HG03571 (cell line): ENCODE results near the gene ISM1.

Experiments
- ATAC-seq: cut with Tn5 transposase; IDR thresholded peaks from one replicate; pipeline ENCODE4 v1.9.1; 2021; ENCODE audit not compliant: unreplicated experiment

The ISM1 gene

DNA sequence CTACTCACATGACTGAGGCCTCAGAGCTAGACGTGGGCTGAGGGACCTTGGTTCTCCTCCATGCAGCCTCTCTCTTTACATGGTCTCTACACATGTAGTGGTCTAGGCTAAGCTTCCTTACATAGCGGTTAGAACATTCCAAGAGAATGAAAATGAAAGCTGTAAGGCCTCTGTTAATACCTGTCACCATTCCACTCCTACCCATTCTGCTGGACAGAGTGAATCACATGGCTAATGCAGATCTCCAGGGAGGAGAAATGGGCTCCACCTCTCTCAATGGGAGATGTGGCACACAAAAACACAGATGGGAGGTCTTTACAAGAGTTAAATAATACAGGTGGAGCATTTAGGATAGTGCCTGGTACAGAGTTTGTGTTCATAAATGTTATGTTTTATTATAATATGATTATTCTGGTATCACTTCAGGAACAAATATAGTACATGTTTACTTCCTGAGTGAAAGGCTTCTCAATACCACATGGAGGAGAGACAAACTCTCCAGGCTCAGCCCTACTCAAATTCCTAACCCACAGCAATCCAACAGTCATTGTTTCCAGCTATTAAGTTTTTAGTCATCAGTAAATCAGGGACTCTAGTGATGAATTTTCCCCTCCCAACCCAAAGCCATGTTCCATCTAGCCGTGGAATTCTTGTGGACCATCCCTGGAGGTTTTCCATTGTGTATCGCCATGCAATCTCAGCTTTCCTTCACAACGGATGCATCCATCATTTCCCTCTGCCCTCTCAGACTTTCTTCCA, 57.9 kb downstream of the ISM1 start:
- ATAC-seq, result no peak

DNA sequence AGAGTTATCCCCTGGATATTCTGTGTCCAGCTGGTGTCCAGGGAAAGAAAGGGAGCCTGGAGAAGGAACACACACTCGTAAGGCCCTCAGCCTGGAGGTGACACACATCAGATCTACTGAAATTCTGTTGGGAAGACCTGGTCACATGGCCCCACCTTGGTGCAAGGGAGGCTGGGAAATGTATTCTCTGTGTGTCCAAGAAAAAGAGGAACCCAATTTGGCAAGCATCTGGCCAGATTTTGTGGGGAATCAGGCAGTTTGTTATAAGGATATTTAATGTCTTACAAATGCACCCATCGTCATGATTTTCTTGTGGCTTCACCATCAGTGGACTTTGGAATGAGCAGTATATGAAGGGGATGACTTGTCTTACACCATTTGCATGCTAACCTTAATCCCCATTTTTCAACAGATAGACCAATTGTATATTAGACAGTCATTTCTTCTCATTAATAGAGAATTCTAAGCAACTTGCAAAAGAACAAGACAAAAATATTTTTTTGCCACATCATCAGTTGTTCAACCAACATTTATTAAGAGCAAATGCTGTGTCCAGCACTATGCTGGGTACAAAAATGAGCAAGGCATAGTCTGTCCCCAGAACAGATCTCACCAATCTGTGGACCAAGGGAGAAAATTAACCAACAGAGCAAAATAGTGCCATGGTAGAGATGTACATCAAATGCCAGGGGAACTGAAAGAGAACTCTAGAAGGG, 59.7 kb downstream of the ISM1 start:
- ATAC-seq, result no peak

DNA sequence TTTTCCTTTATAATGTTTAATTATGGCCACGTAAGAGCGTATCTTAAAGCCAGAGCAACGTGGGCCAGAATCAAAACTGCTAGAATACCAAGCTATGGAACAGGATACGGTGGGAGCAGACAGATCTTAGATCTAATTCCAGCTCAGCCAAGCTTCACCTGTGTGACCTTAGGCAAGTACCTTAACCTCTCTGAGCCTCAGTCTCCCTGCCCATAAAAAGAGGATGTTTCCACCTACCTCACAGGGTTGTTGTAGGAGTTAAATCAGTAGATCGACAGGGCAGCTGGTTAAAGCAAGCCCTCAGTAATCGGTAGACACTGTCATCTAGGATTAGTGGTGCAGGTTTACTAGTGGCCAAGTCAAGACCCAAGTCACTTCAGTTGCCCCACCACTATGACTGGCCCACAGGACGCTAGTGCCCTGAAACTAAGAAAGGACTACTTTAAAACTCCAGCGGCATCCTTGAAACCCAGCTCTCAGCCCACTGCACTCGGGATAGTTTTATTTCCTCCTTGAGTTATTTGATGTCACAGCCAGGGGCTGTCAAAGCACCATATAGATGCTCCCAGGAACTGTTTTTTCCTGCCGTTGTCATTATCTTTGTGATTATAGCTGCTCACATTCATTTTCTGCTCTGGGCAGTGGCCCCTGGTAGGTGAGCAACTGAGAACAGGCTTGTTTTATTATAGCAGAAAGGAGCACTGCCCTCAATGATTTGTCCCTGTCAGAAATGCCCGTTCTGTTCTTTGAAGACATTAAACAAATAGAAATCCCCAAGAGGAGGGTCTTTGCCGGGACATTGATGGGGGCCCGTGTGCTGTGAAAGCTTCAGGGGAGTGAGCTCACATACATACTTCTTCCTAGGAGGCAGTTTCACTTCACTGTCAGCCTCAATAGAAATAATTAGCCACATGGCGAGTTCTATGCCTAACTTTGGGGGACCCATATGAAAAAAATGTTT, 63.1 kb downstream of the ISM1 start:
- no peak for ATAC-seq

DNA sequence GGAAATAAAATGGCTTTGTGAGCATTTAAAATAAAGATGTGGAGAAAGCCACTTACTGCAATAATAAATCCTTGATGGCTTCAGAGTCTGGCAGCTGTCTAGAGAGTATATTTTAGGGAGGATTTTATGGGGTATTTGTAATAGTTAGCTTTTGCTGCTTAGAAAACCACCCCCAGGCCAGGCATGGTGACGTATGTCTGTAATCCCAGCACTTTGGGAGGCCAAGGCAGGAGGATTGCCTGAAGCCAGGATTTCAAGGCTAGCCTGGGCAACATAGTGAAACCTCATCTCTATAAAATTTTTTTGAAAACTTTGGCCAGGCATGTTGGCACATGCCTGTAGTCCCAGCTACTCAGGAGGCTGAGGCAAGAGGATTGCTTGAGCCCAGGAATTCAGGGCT, 63.8 kb downstream of the ISM1 start:
- no peak for ATAC-seq

DNA sequence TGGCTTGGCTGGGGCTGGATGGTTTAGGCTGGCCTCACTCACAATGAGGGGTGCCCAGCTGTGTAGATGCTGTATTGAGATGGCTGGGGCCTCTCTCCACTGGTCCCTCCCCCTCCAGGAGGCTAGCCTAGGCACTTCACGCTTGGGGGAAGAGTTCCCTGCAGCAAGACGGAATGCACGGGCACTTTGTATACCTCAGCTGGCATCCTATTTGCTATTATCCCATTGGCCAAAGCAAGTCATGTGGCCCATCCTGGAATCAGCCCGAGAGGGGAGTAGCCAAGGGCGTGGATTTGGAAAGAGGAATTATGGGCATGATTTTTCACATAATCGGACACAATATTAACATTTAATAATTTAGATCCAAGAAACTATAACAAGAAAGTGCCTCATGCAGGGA, 64.3 kb downstream of the ISM1 start:
- no peak for ATAC-seq

DNA sequence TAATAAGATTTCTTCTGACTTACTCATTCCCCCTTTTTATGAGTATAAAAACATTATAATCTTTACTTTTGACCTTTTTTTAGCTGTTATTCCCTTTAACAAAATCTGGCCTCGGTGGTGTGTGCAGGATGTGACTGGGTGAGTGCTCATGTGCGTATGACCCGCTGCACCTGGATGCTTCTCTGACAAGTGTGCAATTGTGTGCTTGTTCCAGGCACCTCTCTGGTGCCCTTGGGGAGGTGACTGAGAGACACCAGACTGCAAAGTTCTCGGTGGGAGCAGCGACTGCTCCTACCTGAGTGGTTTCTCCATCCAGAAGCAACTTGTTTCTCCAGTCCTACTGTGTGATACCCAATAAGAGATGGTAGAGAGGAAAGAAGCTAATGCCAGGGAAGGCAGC, 65.0 kb downstream of the ISM1 start:
- no peak for ATAC-seq

DNA sequence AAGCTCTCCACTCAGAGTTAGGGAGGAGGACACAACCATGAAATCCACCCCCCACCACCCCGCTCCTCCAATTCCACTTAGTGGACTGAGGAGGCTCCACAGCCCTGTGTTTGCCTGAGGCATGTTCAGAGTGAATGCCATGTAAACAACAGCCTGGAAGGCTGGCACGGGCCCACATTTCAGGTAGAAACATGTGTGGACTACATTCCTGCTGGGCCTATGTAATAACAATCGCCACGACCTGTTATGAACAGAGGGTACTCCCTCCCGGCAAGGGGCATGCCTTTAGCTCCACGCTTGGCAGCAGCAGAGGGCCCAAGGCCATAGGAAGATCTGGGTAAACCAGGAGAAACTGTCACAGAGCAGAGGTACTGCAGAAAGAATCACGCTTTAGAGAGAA, 65.5 kb downstream of the ISM1 start:
- no peak for ATAC-seq

DNA sequence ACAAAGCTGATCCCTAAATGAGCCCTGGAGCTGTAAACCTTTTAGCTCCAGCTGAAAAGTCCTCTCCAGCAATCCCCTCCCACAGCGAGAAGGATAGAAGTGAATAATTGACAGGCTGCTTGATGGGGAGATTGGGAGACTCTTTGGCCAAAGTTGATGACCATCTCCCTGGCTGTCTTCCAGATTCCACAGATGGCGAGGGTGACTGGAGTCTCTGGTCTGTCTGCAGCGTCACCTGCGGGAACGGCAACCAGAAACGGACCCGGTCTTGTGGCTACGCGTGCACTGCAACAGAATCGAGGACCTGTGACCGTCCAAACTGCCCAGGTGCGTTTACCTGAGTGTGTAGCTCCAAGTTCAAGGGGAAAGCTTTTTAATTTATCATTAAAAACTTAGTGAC, 67.3 kb downstream of the ISM1 start:
- no peak for ATAC-seq

DNA sequence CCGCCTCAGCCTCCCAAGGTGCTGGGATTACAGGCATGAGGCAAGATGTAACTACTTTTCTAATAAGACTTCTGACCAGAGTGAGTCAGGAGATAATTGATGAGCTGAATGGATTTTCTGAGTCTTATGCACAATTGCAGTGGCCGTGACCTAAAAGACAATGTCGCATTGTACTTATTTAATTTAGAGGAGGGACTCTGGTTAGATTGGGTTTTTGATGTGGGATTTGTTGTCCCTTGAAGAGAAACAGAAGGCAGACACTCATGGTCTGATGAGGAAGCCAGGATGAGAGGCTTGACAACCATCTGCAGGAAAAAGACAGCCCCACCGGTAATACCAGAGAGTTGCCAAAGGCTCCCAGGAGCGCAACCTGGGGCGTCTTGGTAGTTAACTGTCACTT, 68.0 kb downstream of the ISM1 start:
- no peak for ATAC-seq

DNA sequence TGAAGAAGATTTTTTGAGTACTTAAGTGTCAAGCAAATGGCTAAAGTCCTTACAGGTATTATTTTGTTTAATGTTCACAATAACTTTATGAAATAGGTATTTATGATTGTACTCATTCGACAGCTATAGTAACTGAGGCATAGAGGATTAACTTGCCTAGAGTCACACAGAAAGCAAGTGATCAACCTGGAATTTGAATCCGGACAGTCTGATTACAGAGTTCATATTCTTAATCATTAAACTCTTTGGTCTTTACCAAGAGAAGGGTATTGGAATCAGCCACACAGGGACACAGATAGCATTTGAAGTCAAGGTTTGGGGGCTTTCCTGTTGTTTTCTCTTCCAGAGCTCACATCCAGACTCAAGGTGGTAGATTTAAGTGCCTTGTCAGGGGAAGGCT, 69.7 kb downstream of the ISM1 start:
- ATAC-seq, result no peak

DNA sequence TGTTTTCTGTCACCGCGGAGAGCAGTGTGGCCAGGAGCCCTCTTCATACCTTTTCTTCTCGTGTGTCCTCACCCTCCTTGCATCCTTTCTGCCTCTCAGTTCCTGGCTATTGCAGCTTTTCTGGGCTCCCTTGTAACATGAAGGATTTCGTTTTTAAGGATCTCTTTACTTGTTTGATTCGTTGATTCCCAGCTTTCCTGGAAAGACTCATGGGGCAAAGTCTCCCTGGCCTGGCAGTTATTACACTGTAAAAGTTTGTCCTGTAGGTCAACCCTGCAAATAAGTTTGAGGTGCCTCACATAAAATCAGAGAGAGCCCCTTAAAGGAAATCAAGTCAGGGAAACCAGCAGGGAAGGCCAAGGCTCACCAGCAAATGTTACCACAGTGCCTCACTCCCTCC, 70.1 kb downstream of the ISM1 start:
- ATAC-seq, result no peak

DNA sequence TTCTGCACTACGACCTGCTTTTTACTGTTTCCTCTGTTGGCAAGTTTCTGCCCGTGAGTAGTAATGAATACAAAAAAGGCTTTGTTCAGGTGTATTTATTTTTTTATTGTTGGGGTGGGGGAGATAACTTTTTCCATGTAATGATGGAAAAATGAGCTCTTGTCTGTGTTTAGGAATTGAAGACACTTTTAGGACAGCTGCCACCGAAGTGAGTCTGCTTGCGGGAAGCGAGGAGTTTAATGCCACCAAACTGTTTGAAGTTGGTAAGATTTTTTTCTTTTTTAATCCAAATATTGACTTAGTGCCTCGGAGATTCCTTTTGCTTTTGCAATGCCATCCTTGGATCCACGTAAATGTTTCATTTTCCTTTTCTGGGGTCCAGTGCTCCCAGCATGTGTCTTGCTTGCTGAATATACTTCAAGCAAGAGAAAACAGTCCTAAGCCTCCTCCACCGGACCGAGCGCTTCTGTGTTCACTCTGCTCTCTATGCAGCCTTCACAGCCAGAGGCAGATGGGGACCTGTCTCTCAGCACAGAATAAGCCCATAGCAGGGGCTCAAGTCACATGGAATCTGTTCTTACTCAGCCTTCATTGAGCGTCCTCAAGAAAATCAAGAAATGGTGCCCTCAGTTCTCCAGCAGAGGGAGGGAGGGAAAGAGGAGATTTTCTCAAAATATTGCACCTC, 71.3 kb downstream of the ISM1 start:
- no peak for ATAC-seq

DNA sequence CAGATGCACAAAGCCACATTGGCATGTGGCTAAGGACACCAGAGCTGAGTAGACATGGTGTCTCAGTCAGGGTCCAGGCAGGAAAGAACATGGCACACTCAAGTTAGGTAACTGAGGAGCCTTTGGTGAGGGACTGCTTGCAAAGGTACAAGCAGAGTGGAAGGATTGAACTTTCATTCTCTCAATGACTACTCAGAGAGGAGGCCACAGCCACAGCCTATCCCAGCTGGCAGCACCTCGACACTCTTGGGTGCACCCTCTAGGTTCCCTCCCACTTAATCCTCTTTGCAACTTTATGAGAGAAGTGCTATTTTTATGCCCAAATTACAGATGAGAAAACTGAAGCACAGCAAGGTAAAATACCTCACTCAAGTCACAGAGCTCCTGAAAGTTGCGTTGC, 73.4 kb downstream of the ISM1 start:
- no peak for ATAC-seq

DNA sequence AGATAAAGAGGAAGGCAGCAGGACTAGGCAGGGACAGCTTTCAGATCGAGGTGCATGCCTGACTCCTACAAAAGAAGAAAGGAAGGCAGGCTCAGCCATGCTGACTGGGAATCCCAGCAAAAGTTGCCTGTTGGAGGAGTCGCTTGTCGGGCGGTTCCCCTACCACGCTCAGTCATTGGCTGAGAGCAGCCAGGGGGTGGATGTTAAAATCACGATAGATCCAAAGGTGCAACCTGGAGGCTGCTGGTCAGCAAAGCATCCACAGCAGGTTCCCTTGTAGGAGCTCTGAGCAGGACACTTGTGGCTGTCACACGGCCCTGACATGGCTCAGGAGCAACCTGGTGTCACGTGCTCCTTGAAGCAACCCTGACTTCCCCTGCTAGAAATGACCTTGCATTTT, 74.6 kb downstream of the ISM1 start:
- no peak for ATAC-seq

DNA sequence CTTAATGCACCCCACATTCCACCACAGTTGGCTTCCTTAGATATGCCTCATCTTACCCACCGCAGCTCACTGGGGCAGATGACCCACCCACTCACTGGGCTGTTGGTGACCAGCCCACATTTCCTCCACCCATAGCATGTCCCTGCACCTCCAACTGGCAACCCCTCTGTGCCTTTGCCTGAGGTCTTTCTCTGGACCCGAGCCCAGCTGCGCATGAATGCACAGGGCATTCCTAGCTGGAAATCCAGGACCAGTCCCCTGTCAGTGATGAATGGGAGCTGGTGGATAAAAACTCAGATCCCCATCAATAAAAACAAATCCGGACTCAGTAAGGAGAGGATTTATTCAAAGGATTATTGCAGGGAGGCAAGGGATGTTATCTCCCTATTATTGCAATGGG, 75.0 kb downstream of the ISM1 start:
- ATAC-seq, result no peak

DNA sequence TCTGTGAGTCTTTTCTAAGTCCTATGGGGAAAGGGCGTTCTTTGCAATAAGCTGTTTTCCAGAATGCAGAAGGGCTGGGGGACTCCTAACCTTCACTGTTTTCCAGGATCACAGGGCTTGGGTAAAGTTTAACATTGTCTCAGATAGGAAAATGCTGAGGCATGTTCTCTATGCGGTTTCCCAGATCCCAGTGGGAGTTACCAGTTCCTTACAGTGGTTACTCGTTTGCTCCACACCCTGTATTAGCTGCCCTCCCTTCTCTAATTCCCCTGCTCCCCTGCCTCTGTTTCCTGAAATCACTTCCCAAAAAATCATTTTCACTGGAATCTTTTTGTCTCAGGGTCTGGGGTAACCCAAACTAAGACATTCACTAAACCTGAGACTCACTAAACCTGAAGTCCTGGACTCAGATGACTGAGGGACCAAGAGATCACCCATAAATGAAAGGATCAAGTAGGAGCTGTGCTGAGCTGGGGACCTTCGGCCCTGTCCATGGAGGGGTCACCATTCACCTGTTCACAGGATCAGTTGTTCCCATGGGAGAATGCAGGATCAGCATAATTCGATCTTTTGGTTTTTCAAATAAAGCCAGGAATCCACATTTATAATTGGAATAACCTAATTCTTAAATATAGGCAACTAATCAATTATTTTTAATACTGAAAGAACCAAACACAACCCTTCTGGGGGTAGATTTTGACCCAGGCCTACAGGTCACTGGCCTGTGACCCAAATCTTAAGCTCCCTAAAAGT, 76.2 kb downstream of the ISM1 start:
- ATAC-seq, result no peak

DNA sequence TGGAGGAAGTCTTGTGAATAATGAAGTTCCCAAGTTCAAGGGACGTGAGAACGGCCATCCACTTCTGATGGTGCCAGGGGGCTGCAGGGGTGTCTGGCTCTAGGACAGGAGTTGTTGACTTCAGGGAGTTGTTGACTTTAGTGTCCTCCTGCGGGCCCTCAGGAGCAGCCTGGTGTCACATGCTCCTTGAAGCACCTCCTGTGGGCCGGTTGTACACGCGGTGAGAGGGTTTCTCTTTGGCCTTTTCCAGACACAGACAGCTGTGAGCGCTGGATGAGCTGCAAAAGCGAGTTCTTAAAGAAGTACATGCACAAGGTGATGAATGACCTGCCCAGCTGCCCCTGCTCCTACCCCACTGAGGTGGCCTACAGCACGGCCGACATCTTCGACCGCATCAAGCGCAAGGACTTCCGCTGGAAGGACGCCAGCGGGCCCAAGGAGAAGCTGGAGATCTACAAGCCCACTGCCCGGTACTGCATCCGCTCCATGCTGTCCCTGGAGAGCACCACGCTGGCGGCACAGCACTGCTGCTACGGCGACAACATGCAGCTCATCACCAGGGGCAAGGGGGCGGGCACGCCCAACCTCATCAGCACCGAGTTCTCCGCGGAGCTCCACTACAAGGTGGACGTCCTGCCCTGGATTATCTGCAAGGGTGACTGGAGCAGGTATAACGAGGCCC, 77.8 kb downstream of the ISM1 start:
- ATAC-seq, result no peak

DNA sequence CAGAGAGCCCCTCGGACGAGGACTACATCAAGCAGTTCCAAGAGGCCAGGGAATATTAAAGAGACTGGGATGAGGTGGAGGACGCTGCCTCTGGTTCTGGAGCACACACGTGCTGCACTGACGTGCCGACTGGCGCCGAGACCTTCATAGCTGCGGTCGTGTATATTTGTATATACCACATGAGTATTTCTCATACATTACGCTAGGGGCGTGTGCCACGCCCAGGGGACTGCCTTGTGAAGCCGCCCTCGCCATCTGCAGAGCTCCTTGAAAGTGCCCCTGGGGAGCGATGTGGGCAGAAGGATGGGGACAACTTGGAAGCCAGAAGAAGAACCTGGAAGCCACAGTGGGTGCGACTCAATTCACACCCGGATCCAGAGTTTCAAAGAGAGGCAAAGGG, 78.3 kb downstream of the ISM1 start:
- ATAC-seq, result no peak

DNA sequence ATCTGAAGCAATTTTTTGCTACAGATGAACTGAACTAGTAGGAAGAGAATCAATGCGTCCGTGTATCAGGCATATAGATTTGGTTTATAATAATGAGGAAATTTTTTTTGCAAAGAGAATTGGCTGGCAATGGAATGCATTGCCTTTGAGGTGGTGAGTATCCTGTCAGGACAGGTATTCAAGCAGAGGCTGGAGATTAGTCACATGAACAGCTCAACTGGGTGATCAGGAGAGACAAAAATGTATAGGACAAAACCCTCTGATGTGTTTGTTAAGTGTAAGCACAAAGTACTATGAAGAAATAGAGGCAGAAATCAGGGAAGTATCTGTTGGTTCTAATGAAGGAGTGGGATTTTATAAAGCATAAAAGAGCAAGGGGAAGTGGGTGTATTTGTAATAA, 80.5 kb downstream of the ISM1 start:
- no peak for ATAC-seq
